H1 (cell line): ENCODE data around the gene SSBP3.

Experiments used
- CHD2 ChIP-seq: IDR thresholded peaks from 2 replicates; pipeline ENCODE4 v1.6.1; 2012; ENCODE audit warnings: low read length, improper control_type of control experiment
- CTCF ChIP-seq, 3 experiments: IDR thresholded peaks; 1 replicate in 2 of 3; 2 replicates in 1 of 3; pipeline versions ENCODE4 v1.5.1 to v1.6.1; 2011; ENCODE audit warnings: low read length in 3 of 3, mild to moderate bottlenecking in 3 of 3, inconsistent platforms in 2 of 3, low read depth in 1 of 3, moderate library complexity in 1 of 3; ENCODE audit not compliant: insufficient read depth in 1 of 3; ENCODE audit errors: control extremely low read depth in 1 of 3
- JUND ChIP-seq: IDR thresholded peaks from 2 replicates; pipeline ENCODE4 v1.6.1; 2011; ENCODE audit warnings: mild to moderate bottlenecking, improper control_type of control experiment, low read length

- TF ChIP-seq CTCF (IDR thresholded peaks at IDR 0.05; ENCODE audit: control extremely low read depth in 1 of 3, insufficient read depth in 1 of 3, low read depth in 1 of 3, low read length in 3 of 3): no peak
- TF ChIP-seq CHD2: no peak
- TF ChIP-seq JUND: no peak
Observed at GRCh38 chr1:54191525-54191924, 214.7 kb downstream of the SSBP3 start.
